ENCODE measurements around the gene MAEA. TPM values are rescaled to one million over a fixed set of nuclear protein-coding genes. Genes with fewer than 3 reads are reported as not detected.
A peak's percentile ranks its signal among the peaks of the same experiment; 100 is the strongest.

MAEA gene
- total RNA-seq, 1 donor, result 70.6 TPM

GRCh38 chr4:1293531-1293941 lies 3.8 kb downstream of the MAEA start:
- peaks cover 84% of the 10 kb centered on the region for H3K79me2 ChIP-seq (ENCODE audit: insufficient read depth, low read length)
- no peak for TF ChIP-seq CTCF (IDR thresholded peaks at IDR 0.05; ENCODE audit: extremely low read depth, low read depth, low read length)
- H3K4me2 ChIP-seq (ENCODE audit: insufficient read depth, low read length), result peak overlapping the region; percentile 30
- peak; percentile 71 for DNase-seq (ENCODE audit: insufficient read length, low spot score, missing footprints)
- peak overlapping the region; percentile 92 for H3K27ac ChIP-seq (ENCODE audit: low read depth, low read length)
- no peak overlapping the region for H2AFZ ChIP-seq (ENCODE audit: low read length)
- no peaks in the 10 kb centered on the region for H3K27me3 ChIP-seq (ENCODE audit: insufficient read depth, low read length)
- peaks cover 63% of the 10 kb centered on the region for H4K20me1 ChIP-seq (ENCODE audit: insufficient read depth, low read length)
- H3K36me3 ChIP-seq (ENCODE audit: insufficient read depth, low read length), result peaks cover 19% of the 10 kb centered on the region
- H3K9me3 ChIP-seq (ENCODE audit: low read depth, low read length), result no peaks in the 10 kb centered on the region
- no peak overlapping the region for H3K4me3 ChIP-seq (ENCODE audit: insufficient read depth, low read length)
- H3K4me1 ChIP-seq (ENCODE audit: insufficient read depth, low read length), result peaks cover 32% of the 10 kb centered on the region

GRCh38 chr4:1293991-1294390 lies 4.3 kb downstream of the MAEA start:
- H3K79me2 ChIP-seq (ENCODE audit: insufficient read depth, low read length), result peaks cover 88% of the 10 kb centered on the region
- DNase-seq (ENCODE audit: insufficient read length, low spot score, missing footprints), result peak; percentile 97
- H3K4me3 ChIP-seq (ENCODE audit: insufficient read depth, low read length), result no peak overlapping the region
- H2AFZ ChIP-seq (ENCODE audit: low read length), result no peak overlapping the region
- peaks cover 22% of the 10 kb centered on the region for H3K36me3 ChIP-seq (ENCODE audit: insufficient read depth, low read length)
- peak overlapping the region; percentile 30 for H3K4me2 ChIP-seq (ENCODE audit: insufficient read depth, low read length)
- peaks cover 65% of the 10 kb centered on the region for H4K20me1 ChIP-seq (ENCODE audit: insufficient read depth, low read length)
- H3K9me3 ChIP-seq (ENCODE audit: low read depth, low read length), result no peaks in the 10 kb centered on the region
- H3K27me3 ChIP-seq (ENCODE audit: insufficient read depth, low read length), result no peaks in the 10 kb centered on the region
- TF ChIP-seq CTCF (IDR thresholded peaks at IDR 0.05; ENCODE audit: extremely low read depth, low read depth, low read length), result no peak
- peak overlapping the region; percentile 92 for H3K27ac ChIP-seq (ENCODE audit: low read depth, low read length)
- peaks cover 29% of the 10 kb centered on the region for H3K4me1 ChIP-seq (ENCODE audit: insufficient read depth, low read length)

GRCh38 chr4:1294424-1294823 lies 4.7 kb downstream of the MAEA start:
- Histone ChIP-seq H3K9me3 (ENCODE audit: low read depth, low read length) (no peaks in the 10 kb centered on the region), H3K79me2 (ENCODE audit: insufficient read depth, low read length) (peaks cover 93% of the 10 kb centered on the region), H3K4me1 (ENCODE audit: insufficient read depth, low read length) (peaks cover 29% of the 10 kb centered on the region), H2AFZ (ENCODE audit: low read length) (no peak overlapping the region), H3K27me3 (ENCODE audit: insufficient read depth, low read length) (no peaks in the 10 kb centered on the region), H3K4me2 (ENCODE audit: insufficient read depth, low read length) (peak overlapping the region; percentile 30), H3K4me3 (ENCODE audit: insufficient read depth, low read length) (no peak overlapping the region), H4K20me1 (ENCODE audit: insufficient read depth, low read length) (peaks cover 69% of the 10 kb centered on the region), H3K36me3 (ENCODE audit: insufficient read depth, low read length) (peaks cover 22% of the 10 kb centered on the region), H3K27ac (ENCODE audit: low read depth, low read length) (peak overlapping the region; percentile 92)
- DNase-seq (ENCODE audit: insufficient read length, low spot score, missing footprints), result no peak
- no peak for TF ChIP-seq CTCF (IDR thresholded peaks at IDR 0.05; ENCODE audit: extremely low read depth, low read depth, low read length)

- Histone ChIP-seq H3K27ac (ENCODE audit: low read depth, low read length) (peak overlapping the region; percentile 58), H3K79me2 (ENCODE audit: insufficient read depth, low read length) (peaks cover 95% of the 10 kb centered on the region), H2AFZ (ENCODE audit: low read length) (no peak overlapping the region), H3K4me1 (ENCODE audit: insufficient read depth, low read length) (peaks cover 29% of the 10 kb centered on the region), H3K36me3 (ENCODE audit: insufficient read depth, low read length) (peaks cover 22% of the 10 kb centered on the region), H3K4me3 (ENCODE audit: insufficient read depth, low read length) (no peak overlapping the region), H3K4me2 (ENCODE audit: insufficient read depth, low read length) (no peak overlapping the region), H4K20me1 (ENCODE audit: insufficient read depth, low read length) (peaks cover 69% of the 10 kb centered on the region), H3K9me3 (ENCODE audit: low read depth, low read length) (no peaks in the 10 kb centered on the region), H3K27me3 (ENCODE audit: insufficient read depth, low read length) (no peaks in the 10 kb centered on the region)
- DNase-seq (ENCODE audit: insufficient read length, low spot score, missing footprints), result peak; percentile 83
- TF ChIP-seq CTCF (IDR thresholded peaks at IDR 0.05; ENCODE audit: extremely low read depth, low read depth, low read length), result no peak
Observed at GRCh38 chr4:1294891-1295290, 5.2 kb downstream of the MAEA start.
